NT2/D1 (cell line): ENCODE results near the gene POU6F2.

Experiments used
- DNase-seq: peaks from one replicate; pipeline ENCODE4 v3.0.0-alpha.2; 2011; ENCODE audit warnings: low read depth, low spot score
- H3K27me3 ChIP-seq: 2 replicates; pipeline ENCODE4 v1.6.0; 2011; ENCODE audit warnings: mild to moderate bottlenecking; ENCODE audit not compliant: insufficient read length, insufficient read depth
- H3K36me3 ChIP-seq: 2 replicates; pipeline ENCODE4 v1.6.1; 2011; ENCODE audit warnings: mild to moderate bottlenecking, low read length, mixed read lengths; ENCODE audit not compliant: insufficient read depth, insufficient read length
- H3K4me1 ChIP-seq: 2 replicates; pipeline ENCODE4 v1.5.1; 2011; ENCODE audit not compliant: insufficient read depth, insufficient read length
- H3K4me3 ChIP-seq: 2 replicates; pipeline ENCODE4 v1.5.1; 2011; ENCODE audit warnings: low read depth; ENCODE audit not compliant: insufficient read length
- H3K9ac ChIP-seq: 2 replicates; pipeline ENCODE4 v1.6.0; 2011; ENCODE audit warnings: low read depth; ENCODE audit not compliant: insufficient read length
- H3K9me3 ChIP-seq: 2 replicates; pipeline ENCODE4 v1.5.1; 2011; ENCODE audit warnings: mild to moderate bottlenecking, low read length; ENCODE audit not compliant: insufficient read depth
- SUZ12 ChIP-seq: IDR thresholded peaks from 2 replicates; pipeline ENCODE4 v1.6.1; 2011; ENCODE audit not compliant: insufficient read length, insufficient read depth; ENCODE audit errors: extremely low read depth
- YY1 ChIP-seq: IDR thresholded peaks from 2 replicates; pipeline ENCODE4 v1.6.1; 2011; ENCODE audit not compliant: insufficient read length, insufficient read depth
- ZNF274 ChIP-seq: IDR thresholded peaks from 2 replicates; pipeline ENCODE4 v1.6.1; 2011; ENCODE audit warnings: mild to moderate bottlenecking, low read depth, low read length

POU6F2 gene

DNA sequence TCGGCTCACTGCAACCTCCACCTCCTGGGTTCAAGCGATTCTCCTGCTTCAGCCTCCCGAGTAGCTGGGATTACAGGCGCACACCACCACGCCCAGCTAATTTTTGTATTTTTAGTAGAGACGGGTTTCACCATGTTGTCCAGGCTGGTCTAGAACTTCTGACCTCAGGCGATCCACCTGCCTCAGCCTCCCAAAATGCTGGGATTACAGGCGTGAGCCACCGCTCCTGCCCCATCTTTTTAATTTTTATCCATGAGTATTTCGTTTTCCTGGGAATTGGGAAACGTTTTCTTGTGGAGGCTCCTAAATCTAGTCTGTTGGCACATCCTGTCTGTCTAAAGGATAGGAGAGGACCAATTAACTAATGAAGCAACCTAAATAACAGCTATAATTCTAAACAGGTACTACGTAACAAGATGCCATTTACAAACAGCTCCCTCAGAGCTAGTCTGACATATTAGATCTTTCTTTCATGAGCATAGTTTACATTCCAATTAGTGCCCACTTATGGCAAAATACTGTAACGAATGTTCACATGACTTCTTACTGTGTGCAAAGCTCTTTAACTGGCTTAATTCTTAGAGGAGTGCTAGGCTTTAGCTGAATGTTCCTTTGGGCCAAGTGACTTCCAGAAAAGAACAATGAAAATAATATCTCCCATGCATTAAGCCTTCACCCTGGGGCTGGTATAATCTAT, 437.5 kb downstream of the POU6F2 start:
- no peak for DNase-seq
- no peaks in the 10 kb centered on the region for H3K36me3 ChIP-seq
- TF ChIP-seq SUZ12 (no peak), YY1 (no peak), ZNF274 (no peak)
- H3K27me3 ChIP-seq: no peaks in the 10 kb centered on the region
- H3K9me3 ChIP-seq: no peaks in the 10 kb centered on the region
- no peak overlapping the region for H3K9ac ChIP-seq
- H3K4me3 ChIP-seq: no peak overlapping the region
- H3K4me1 ChIP-seq: no peaks in the 10 kb centered on the region

DNA sequence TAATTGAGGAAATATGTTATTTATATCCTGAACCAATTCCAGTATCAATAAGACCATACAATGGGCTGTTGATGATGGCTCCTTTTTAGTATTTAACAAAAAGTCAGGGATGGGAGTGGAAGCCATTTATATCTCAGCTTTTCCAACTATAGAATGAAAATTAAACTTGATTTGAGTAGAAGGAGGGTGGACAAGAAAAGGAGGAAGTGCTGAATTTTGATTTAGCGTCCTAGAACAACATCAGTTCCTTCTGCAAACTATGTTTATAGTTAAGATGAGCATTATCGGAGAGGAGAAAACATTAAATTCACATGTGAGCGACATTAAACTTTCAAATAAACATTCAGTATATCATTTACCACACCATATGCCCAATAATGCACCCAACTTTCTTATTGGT, 439.2 kb downstream of the POU6F2 start:
- no peak for TF ChIP-seq SUZ12
- no peak for TF ChIP-seq YY1
- TF ChIP-seq ZNF274: no peak

DNA sequence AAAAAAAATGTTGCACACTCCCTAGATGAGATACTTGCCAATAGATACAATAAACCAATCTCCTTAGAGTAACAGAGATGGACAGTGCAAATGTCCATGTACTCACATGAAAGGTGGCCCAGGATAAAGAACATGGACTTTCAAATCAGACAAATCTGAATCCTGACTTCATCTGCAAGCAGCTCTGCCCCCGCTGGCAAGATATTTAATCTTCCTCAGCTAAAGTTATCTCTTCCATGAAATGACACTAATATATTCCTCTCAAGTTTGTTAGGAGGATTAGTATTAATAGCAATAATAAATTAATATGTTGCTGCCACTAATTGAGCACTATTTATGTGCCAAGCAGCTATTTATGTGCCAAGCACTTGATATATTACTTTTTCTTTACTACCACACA, 439.9 kb downstream of the POU6F2 start:
- no peaks in the 10 kb centered on the region for H3K36me3 ChIP-seq
- no peaks in the 10 kb centered on the region for H3K4me1 ChIP-seq
- no peak overlapping the region for H3K9ac ChIP-seq
- no peaks in the 10 kb centered on the region for H3K9me3 ChIP-seq
- H3K4me3 ChIP-seq: no peak overlapping the region
- H3K27me3 ChIP-seq: no peaks in the 10 kb centered on the region
- no peak for TF ChIP-seq SUZ12
- no peak for TF ChIP-seq ZNF274
- no peak for TF ChIP-seq YY1
- DNase-seq: no peak

More for the DNA sequence above, 439.2 kb downstream of the POU6F2 start:
- Histone ChIP-seq H3K4me1 (no peaks in the 10 kb centered on the region), H3K36me3 (no peaks in the 10 kb centered on the region), H3K27me3 (no peaks in the 10 kb centered on the region), H3K9ac (no peak overlapping the region), H3K4me3 (no peak overlapping the region), H3K9me3 (no peaks in the 10 kb centered on the region)
- no peak for DNase-seq

DNA sequence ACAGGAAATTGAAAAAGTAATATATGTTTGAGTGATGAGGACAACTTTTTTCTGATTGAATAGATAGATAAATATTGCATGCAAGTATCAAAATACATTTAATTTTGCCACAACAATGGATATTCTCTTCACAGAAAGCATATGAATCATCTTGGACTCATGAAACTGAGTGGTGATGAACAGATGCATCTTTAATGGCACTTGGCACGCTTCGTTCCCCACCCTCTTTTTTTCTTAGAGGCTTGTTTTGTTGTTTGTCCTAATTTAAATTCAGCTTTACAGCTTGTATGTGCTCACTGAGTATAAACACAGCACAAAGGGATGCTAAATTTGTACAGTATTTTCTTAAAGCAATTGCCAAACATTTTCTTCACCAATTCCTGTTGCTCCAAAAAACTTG, 443.5 kb downstream of the POU6F2 start:
- Histone ChIP-seq H3K9ac (no peak overlapping the region), H3K27me3 (no peaks in the 10 kb centered on the region), H3K4me3 (no peak overlapping the region), H3K36me3 (no peaks in the 10 kb centered on the region), H3K9me3 (no peaks in the 10 kb centered on the region), H3K4me1 (no peaks in the 10 kb centered on the region)
- TF ChIP-seq ZNF274 (no peak), SUZ12 (no peak), YY1 (no peak)
- DNase-seq: no peak

DNA sequence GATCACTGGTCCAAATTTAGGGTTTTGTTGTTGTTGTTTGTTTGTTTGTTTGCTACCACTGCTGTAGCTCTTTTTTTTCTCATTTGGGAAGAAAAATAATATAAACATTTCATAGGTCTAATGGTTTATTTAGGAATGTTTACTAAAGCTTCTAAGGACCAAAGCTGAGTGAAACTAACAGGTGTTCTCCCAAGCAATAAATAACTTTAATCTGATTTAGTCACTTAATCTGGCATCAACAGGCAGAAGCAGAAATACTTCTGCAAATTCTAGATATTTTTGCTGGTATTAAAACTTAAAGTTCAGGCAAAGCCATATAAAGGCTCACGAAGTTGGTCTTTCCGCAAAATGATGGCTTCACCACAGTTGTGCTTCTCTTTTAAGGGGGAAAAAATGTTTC, 444.0 kb downstream of the POU6F2 start:
- H3K9ac ChIP-seq: no peak overlapping the region
- no peaks in the 10 kb centered on the region for H3K27me3 ChIP-seq
- no peaks in the 10 kb centered on the region for H3K9me3 ChIP-seq
- H3K36me3 ChIP-seq: no peaks in the 10 kb centered on the region
- no peaks in the 10 kb centered on the region for H3K4me1 ChIP-seq
- DNase-seq: no peak
- no peak overlapping the region for H3K4me3 ChIP-seq
- TF ChIP-seq ZNF274 (no peak), YY1 (no peak), SUZ12 (no peak)

DNA sequence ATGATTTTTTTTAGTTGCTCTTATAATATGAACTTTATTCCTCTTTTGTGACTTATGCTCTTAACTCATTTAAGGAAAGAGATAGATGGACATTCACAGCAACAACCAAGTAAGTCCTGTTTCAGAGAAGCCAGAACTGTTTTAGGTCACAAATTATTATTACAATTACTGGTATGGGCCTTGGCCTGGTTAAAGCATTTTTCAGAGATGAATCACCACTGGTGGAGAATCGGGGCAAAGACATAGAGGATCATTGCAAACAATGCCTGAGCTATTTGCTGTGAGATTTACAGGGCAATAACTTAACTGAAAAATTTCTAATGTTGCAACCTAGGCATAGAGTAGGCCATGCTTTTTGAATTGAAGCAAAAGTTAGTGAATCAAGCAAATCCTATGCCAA, 450.5 kb downstream of the POU6F2 start:
- no peaks in the 10 kb centered on the region for H3K9me3 ChIP-seq
- H3K4me1 ChIP-seq: peaks cover 3% of the 10 kb centered on the region
- H3K27me3 ChIP-seq: no peaks in the 10 kb centered on the region
- H3K36me3 ChIP-seq: no peaks in the 10 kb centered on the region
- TF ChIP-seq YY1 (no peak), ZNF274 (no peak), SUZ12 (no peak)
- H3K4me3 ChIP-seq: no peak overlapping the region
- no peak for DNase-seq
- no peak overlapping the region for H3K9ac ChIP-seq

DNA sequence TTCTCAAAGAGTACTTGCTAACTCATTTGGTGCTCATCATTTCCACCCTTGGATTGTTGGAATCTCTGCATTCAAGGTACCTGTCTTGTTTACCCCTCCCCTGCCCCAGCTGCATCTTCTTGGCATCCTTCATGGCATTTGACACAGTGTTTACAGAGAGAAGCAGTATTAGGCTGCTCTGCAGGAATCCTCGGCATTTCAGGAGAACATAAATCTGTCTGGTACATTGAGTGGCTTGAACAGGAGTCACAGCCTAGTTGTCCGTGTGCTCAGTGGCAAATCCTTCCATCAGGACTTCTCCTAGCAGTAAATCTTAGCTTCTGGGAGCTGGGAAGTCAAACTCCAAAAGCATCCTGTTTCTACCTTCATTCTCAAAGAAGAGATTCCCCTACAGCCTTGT, 451.7 kb downstream of the POU6F2 start:
- Histone ChIP-seq H3K9me3 (no peaks in the 10 kb centered on the region), H3K36me3 (no peaks in the 10 kb centered on the region), H3K4me3 (no peak overlapping the region), H3K27me3 (no peaks in the 10 kb centered on the region), H3K9ac (no peak overlapping the region), H3K4me1 (peaks cover 3% of the 10 kb centered on the region)
- DNase-seq: no peak
- TF ChIP-seq ZNF274 (no peak), SUZ12 (no peak), YY1 (no peak)
